HG02642 (cell line): ENCODE measurements around the gene C1orf232.

Experiments used
- ATAC-seq: cut with Tn5 transposase; IDR thresholded peaks from one replicate; pipeline ENCODE4 v1.9.1; 2021; ENCODE audit warnings: mild to moderate bottlenecking; ENCODE audit not compliant: unreplicated experiment, poor library complexity

The C1orf232 gene

GRCh38 chr1:26126321-26127084 lies 42.3 kb downstream of the C1orf232 start:
- peak; percentile 56 for ATAC-seq

- ATAC-seq = no peak
Observed at GRCh38 chr1:26125946-26126320, 42.8 kb downstream of the C1orf232 start.

GRCh38 chr1:26125382-26125781 lies 43.4 kb downstream of the C1orf232 start:
- no peak for ATAC-seq

GRCh38 chr1:26124418-26125331 lies 44.1 kb downstream of the C1orf232 start:
- no peak for ATAC-seq

- ATAC-seq = no peak
Observed at GRCh38 chr1:26122988-26123973, 45.5 kb downstream of the C1orf232 start.

- ATAC-seq = no peak
Observed at GRCh38 chr1:26121854-26122773, 46.6 kb downstream of the C1orf232 start.

- no peak for ATAC-seq
Observed at GRCh38 chr1:26119892-26120608, 48.7 kb downstream of the C1orf232 start.

GRCh38 chr1:26114165-26114927 lies 54.4 kb downstream of the C1orf232 start:
- ATAC-seq = no peak
